HCT116 (cell line): ENCODE measurements around the gene RBBP8NL. TPM values are rescaled to one million over a fixed set of nuclear protein-coding genes. Genes with fewer than 3 reads are reported as not detected.

Experiments used
- ATAC-seq: fragments of 200-7000 bp; cut with Tn5 transposase; 2 replicates; pipeline ENCODE4 v1.9.1; 2020; ENCODE audit warnings: mild to moderate bottlenecking, moderate library complexity
- BruUV-seq: library from RNA; stranded (reverse); fragments of 400-500 nt; replicated peaks from 2 replicates; lab custom pipeline; 2021; lab: Mats Ljungman, UMichigan
- CTCF ChIA-PET: fragments of 300-600 bp; sonication (Branson Sonifier 250); formaldehyde crosslinking; loops from one replicate; lab custom pipeline; 2021; ENCODE audit warnings: antibody characterized with exemption; lab: Charles Lee
- POLR2A ChIA-PET: fragments of 300-600, 350-600 bp; sonication (Branson Sonifier 250); formaldehyde crosslinking; loops from one replicate; lab custom pipeline; 2021; ENCODE audit warnings: antibody characterized with exemption; lab: Charles Lee
- RAD21 ChIA-PET, 2 experiments: fragments of 300-600 bp; sonication (Branson Sonifier 250); formaldehyde crosslinking; loops; one replicate each; lab custom pipeline; 2023; ENCODE audit warnings: low total read pairs in 2 of 2; ENCODE audit not compliant: uncharacterized antibody in 2 of 2, unreplicated experiment in 2 of 2, low non-redundant PET in 1 of 2; lab: Charles Lee
- DNase-seq: peaks from one replicate; pipeline ENCODE4 v3.0.0-alpha.2; 2010; ENCODE audit warnings: low read depth, low spot score
- H2AFZ ChIP-seq: fragments of 200-600 bp; shearing (Covaris generic), sonication (generic); 2 replicates; pipeline ENCODE4 v1.6.1; 2017; ENCODE audit warnings: low read depth, mixed run types, mixed read lengths, antibody characterized with exemption, low read length; ENCODE audit not compliant: poor library complexity, severe bottlenecking
- H3K27ac ChIP-seq: 2 replicates; pipeline ENCODE4 v1.5.1; 2012; ENCODE audit warnings: low read depth, low read length
- H3K27me3 ChIP-seq: fragments of 200-600 bp; sonication (generic); 2 replicates; pipeline ENCODE4 v1.6.1; 2016; ENCODE audit warnings: mixed run types, low read length, mixed read lengths; ENCODE audit not compliant: insufficient read depth
- H3K36me3 ChIP-seq, 2 experiments: fragments of 200-500 bp in 1 of 2; fragments of 200-600 bp in 1 of 2; sonication (Bioruptor generic) in 1 of 2; sonication (generic) in 1 of 2; 2 replicates each; pipeline versions ENCODE4 v1.5.1 to v1.6.1; 2014 to 2016; ENCODE audit warnings: low read length in 2 of 2, inconsistent platforms in 1 of 2, mixed read lengths in 1 of 2, mixed run types in 1 of 2; ENCODE audit not compliant: insufficient read depth in 2 of 2, control insufficient read depth in 1 of 2
- H3K4me1 ChIP-seq, 2 experiments: fragments of 200-600 bp in 1 of 2; sonication (generic) in 1 of 2; 2 replicates each; pipeline versions ENCODE4 v1.5.1 to v1.6.1; 2012 to 2017; ENCODE audit warnings: low read length in 2 of 2, inconsistent platforms in 1 of 2, mild to moderate bottlenecking in 1 of 2, mixed read lengths in 1 of 2, mixed run types in 1 of 2, moderate library complexity in 1 of 2; ENCODE audit not compliant: insufficient read depth in 2 of 2, control insufficient read depth in 1 of 2
- H3K4me2 ChIP-seq: fragments of 200-600 bp; sonication (generic); 2 replicates; pipeline ENCODE4 v1.6.1; 2017; ENCODE audit warnings: mixed run types, low read length, mixed read lengths
- H3K4me3 ChIP-seq, 2 experiments: fragments of 200-600 bp in 1 of 2; sonication (generic) in 1 of 2; replicated peaks in 1 of 2; 2 replicates each; pipeline ENCODE4 v1.5.1; 2011 to 2016; ENCODE audit warnings: low read length in 2 of 2, control low read depth in 1 of 2, low read depth in 1 of 2, mild to moderate bottlenecking in 1 of 2, mixed read lengths in 1 of 2, mixed run types in 1 of 2
- H3K79me2 ChIP-seq: fragments of 200-600 bp; sonication (generic); 2 replicates; pipeline ENCODE4 v1.6.1; 2017; ENCODE audit warnings: mild to moderate bottlenecking, mixed run types, low read length, moderate library complexity, mixed read lengths; ENCODE audit not compliant: insufficient read depth
- H3K9ac ChIP-seq: fragments of 200-600 bp; sonication (generic); 2 replicates; pipeline ENCODE4 v1.6.1; 2016; ENCODE audit warnings: low read length, mixed read lengths
- H3K9me2 ChIP-seq: fragments of 200-600 bp; sonication (generic), shearing (Covaris generic); 2 replicates; pipeline ENCODE4 v1.6.1; 2017; ENCODE audit warnings: mixed run types, mild to moderate bottlenecking, moderate library complexity; ENCODE audit not compliant: insufficient read depth
- H3K9me3 ChIP-seq, 2 experiments: fragments of 200-500 bp in 1 of 2; fragments of 200-600 bp in 1 of 2; sonication (Bioruptor generic) in 1 of 2; sonication (generic) in 1 of 2; 2 replicates each; pipeline ENCODE4 v1.6.1; 2014 to 2017; ENCODE audit warnings: low read length in 2 of 2, mixed read lengths in 2 of 2, inconsistent platforms in 1 of 2, low read depth in 1 of 2, mild to moderate bottlenecking in 1 of 2, mixed run types in 1 of 2, moderate library complexity in 1 of 2; ENCODE audit not compliant: control insufficient read depth in 1 of 2, insufficient read depth in 1 of 2
- H4K20me1 ChIP-seq: fragments of 200-600 bp; sonication (generic), shearing (Covaris generic); 2 replicates; pipeline ENCODE4 v1.6.1; 2017; ENCODE audit warnings: mixed run types, mild to moderate bottlenecking, moderate library complexity; ENCODE audit not compliant: insufficient read depth
- CBX3 ChIP-seq: IDR thresholded peaks from 2 replicates; pipeline ENCODE4 v1.6.1; 2012; ENCODE audit warnings: low read depth
- CEBPB ChIP-seq: IDR thresholded peaks from 2 replicates; pipeline ENCODE4 v1.6.1; 2012; ENCODE audit warnings: low read depth
- EZH2 ChIP-seq: fragments of 200-600 bp; sonication (generic); IDR thresholded peaks from 2 replicates; pipeline ENCODE4 v1.6.1; 2017; ENCODE audit warnings: antibody characterized with exemption, mixed run types
- EZH2phosphoT487 ChIP-seq: fragments of 200-600 bp; IDR thresholded peaks from 2 replicates; pipeline ENCODE4 v1.6.1; 2018; ENCODE audit warnings: antibody characterized with exemption, borderline replicate concordance
- FOSL1 ChIP-seq: IDR thresholded peaks from 2 replicates; pipeline ENCODE4 v1.6.1; 2012; ENCODE audit warnings: low read depth
- JUND ChIP-seq: IDR thresholded peaks from 2 replicates; pipeline ENCODE4 v1.6.1; 2012
- POLR2A ChIP-seq: IDR thresholded peaks from 2 replicates; pipeline ENCODE4 v1.7.0; 2011; ENCODE audit warnings: borderline replicate concordance; ENCODE audit not compliant: insufficient read depth, insufficient read length; ENCODE audit errors: extremely low read depth
- POLR2AphosphoS5 ChIP-seq: IDR thresholded peaks from 2 replicates; pipeline ENCODE4 v1.6.1; 2011; ENCODE audit warnings: mild to moderate bottlenecking, low read depth, low read length, moderate library complexity
- RAD21 ChIP-seq: IDR thresholded peaks from 2 replicates; pipeline ENCODE4 v1.6.1; 2012; ENCODE audit warnings: low read depth, mild to moderate bottlenecking
- SP1 ChIP-seq: IDR thresholded peaks from 2 replicates; pipeline ENCODE4 v1.6.1; 2012; ENCODE audit warnings: low read depth
- SRF ChIP-seq: IDR thresholded peaks from 2 replicates; pipeline ENCODE4 v1.6.1; 2012; ENCODE audit warnings: low read depth
- TCF7L2 ChIP-seq: IDR thresholded peaks from 2 replicates; pipeline ENCODE4 v1.7.0; 2011; ENCODE audit warnings: borderline replicate concordance, inconsistent platforms; ENCODE audit not compliant: insufficient read depth, insufficient read length; ENCODE audit errors: extremely low read depth
- YY1 ChIP-seq: IDR thresholded peaks from 2 replicates; pipeline ENCODE4 v1.6.1; 2011; ENCODE audit warnings: low read length, low read depth, moderate library complexity, mild to moderate bottlenecking; ENCODE audit not compliant: insufficient replicate concordance; ENCODE audit errors: extremely low read depth
- ZFX ChIP-seq: fragments of 450-650 bp; IDR thresholded peaks from 2 replicates; pipeline ENCODE4 v1.6.1; 2017
- ZNF274 ChIP-seq: fragments of 200-500 bp; sonication (Bioruptor generic); IDR thresholded peaks from 2 replicates; pipeline ENCODE4 v1.6.1; 2014; ENCODE audit warnings: mild to moderate bottlenecking, low read depth, low read length, inconsistent platforms
- intact Hi-C: fragments of 100-400 bp; cut with micrococcal nuclease; formaldehyde crosslinking; loops from 2 replicates; pipeline ENCODE4 v1.10.0; 2022
- total RNA-seq: library from RNA; stranded (reverse); gene quantifications from one replicate; pipeline ENCODE4 v1.2.1, GENCODE V29; 2021; ENCODE audit not compliant: unreplicated experiment
- TF ChIP-seq, protein P1 (sequence below): IDR thresholded peaks from 2 replicates; pipeline ENCODE4 v1.6.1; 2012; ENCODE audit warnings: low read depth
- TF ChIP-seq, protein P2 (sequence below): IDR thresholded peaks from 2 replicates; pipeline ENCODE4 v1.6.1; 2012
- TF ChIP-seq, protein P3 (sequence below): IDR thresholded peaks from 2 replicates; pipeline ENCODE4 v1.6.1; 2011; ENCODE audit warnings: mild to moderate bottlenecking, low read length, moderate library complexity; ENCODE audit not compliant: insufficient replicate concordance; ENCODE audit errors: extremely low read depth
- TF ChIP-seq, protein P4 (sequence below), 3 experiments: fragments of 200-600 bp in 1 of 3; sonication (generic) in 1 of 3; IDR thresholded peaks in 2 of 3; conservative IDR thresholded peaks in 1 of 3; 2 replicates each; pipeline ENCODE4 v1.5.1; 2012 to 2017; ENCODE audit warnings: low read depth in 2 of 3, low read length in 2 of 3, antibody characterized with exemption in 1 of 3, borderline replicate concordance in 1 of 3, control low read depth in 1 of 3, mild to moderate bottlenecking in 1 of 3, mixed read lengths in 1 of 3, mixed run types in 1 of 3, moderate library complexity in 1 of 3; ENCODE audit not compliant: insufficient read depth in 1 of 3

RBBP8NL gene
- total RNA-seq, 1 experiment from 2014 or later = 0.59 TPM

DNA sequence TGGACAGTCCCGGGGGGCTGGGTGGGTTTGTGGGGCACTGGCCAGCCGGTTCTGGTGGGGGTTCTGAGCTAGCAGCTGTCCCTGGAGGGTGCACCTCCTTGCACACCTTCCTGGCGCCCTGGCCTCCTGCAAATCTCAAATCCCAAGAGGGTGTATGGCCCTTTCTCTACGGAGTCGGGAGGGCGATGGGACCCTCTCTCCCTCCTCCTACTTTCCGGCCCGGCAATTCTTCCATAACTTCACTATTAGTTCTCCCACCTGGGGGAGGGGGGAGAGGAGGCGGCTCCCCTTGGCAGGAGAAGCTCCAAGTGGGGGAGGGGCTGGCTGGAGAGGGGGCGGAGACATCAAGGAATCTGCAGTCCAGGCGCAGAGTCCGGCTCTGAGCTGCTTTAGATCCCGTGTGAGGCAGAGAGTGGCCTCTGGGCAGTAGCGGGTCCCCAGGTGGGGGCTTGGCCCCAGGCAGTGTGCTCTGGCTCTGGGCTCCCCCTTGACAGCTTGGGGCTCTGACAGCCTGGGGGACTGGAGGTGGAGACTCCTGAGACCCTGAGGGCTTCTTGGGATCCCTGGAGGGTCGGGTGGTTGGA, 58.9 kb downstream of the RBBP8NL start:
- H3K27ac ChIP-seq = peak overlapping the region; percentile 52; the same call in 1 of the 2 replicates
- intact Hi-C loops = loop anchor here (5.0 kb wide), 1 partner anchor 66 kb away; the partner anchor contains the start of gene ADRM1
- CTCF ChIA-PET = interaction anchor here (1.0 to 1.7 kb wide), 4 partner anchors 9 to 68 kb away, joined by 3 to 10 read pairs (median 6); no protein-coding TSS in a partner anchor
- BruUV-seq = no TSS peak
- H3K9ac ChIP-seq = peak overlapping the region; percentile 51
- H3K4me2 ChIP-seq = peak overlapping the region; percentile 100
- no peak overlapping the region for H2AFZ ChIP-seq
- H3K79me2 ChIP-seq = peaks cover 35% of the 10 kb centered on the region
- no peaks in the 10 kb centered on the region for H3K36me3 ChIP-seq
- H3K9me2 ChIP-seq = no peaks in the 10 kb centered on the region
- no peaks in the 10 kb centered on the region for H4K20me1 ChIP-seq
- RAD21 ChIA-PET = interaction anchor here in 1 of 2 experiments (0.6 kb wide), 1 partner anchor 12 kb away, joined by 6 read pairs; no protein-coding TSS in a partner anchor
- peaks cover 60 to 71% of the 10 kb centered on the region in 2 experiments for H3K4me1 ChIP-seq
- POLR2A ChIA-PET = interaction anchor here (0.9 to 1.6 kb wide), 5 partner anchors 9 to 18 kb away, joined by 3 to 9 read pairs (median 5); partner anchors contain the start of gene RPS21
- TF ChIP-seq TCF7L2 = no peak
- no peak for TF ChIP-seq ZNF274
- TF ChIP-seq, protein P1, sequence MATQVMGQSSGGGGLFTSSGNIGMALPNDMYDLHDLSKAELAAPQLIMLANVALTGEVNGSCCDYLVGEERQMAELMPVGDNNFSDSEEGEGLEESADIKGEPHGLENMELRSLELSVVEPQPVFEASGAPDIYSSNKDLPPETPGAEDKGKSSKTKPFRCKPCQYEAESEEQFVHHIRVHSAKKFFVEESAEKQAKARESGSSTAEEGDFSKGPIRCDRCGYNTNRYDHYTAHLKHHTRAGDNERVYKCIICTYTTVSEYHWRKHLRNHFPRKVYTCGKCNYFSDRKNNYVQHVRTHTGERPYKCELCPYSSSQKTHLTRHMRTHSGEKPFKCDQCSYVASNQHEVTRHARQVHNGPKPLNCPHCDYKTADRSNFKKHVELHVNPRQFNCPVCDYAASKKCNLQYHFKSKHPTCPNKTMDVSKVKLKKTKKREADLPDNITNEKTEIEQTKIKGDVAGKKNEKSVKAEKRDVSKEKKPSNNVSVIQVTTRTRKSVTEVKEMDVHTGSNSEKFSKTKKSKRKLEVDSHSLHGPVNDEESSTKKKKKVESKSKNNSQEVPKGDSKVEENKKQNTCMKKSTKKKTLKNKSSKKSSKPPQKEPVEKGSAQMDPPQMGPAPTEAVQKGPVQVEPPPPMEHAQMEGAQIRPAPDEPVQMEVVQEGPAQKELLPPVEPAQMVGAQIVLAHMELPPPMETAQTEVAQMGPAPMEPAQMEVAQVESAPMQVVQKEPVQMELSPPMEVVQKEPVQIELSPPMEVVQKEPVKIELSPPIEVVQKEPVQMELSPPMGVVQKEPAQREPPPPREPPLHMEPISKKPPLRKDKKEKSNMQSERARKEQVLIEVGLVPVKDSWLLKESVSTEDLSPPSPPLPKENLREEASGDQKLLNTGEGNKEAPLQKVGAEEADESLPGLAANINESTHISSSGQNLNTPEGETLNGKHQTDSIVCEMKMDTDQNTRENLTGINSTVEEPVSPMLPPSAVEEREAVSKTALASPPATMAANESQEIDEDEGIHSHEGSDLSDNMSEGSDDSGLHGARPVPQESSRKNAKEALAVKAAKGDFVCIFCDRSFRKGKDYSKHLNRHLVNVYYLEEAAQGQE = no peak
- no peak for TF ChIP-seq RAD21
- TF ChIP-seq CEBPB = no peak
- TF ChIP-seq, protein P2, sequence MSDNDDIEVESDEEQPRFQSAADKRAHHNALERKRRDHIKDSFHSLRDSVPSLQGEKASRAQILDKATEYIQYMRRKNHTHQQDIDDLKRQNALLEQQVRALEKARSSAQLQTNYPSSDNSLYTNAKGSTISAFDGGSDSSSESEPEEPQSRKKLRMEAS = no peak
- TF ChIP-seq JUND = no peak
- no peak for TF ChIP-seq SP1
- TF ChIP-seq YY1 = no peak
- no peak for TF ChIP-seq POLR2A
- TF ChIP-seq CBX3 = no peak
- TF ChIP-seq, protein P3, sequence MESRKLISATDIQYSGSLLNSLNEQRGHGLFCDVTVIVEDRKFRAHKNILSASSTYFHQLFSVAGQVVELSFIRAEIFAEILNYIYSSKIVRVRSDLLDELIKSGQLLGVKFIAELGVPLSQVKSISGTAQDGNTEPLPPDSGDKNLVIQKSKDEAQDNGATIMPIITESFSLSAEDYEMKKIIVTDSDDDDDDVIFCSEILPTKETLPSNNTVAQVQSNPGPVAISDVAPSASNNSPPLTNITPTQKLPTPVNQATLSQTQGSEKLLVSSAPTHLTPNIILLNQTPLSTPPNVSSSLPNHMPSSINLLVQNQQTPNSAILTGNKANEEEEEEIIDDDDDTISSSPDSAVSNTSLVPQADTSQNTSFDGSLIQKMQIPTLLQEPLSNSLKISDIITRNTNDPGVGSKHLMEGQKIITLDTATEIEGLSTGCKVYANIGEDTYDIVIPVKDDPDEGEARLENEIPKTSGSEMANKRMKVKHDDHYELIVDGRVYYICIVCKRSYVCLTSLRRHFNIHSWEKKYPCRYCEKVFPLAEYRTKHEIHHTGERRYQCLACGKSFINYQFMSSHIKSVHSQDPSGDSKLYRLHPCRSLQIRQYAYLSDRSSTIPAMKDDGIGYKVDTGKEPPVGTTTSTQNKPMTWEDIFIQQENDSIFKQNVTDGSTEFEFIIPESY = no peak
- TF ChIP-seq EZH2 = no peak
- no peak for TF ChIP-seq ZFX
- no peak for TF ChIP-seq EZH2phosphoT487
- TF ChIP-seq, protein P4, sequence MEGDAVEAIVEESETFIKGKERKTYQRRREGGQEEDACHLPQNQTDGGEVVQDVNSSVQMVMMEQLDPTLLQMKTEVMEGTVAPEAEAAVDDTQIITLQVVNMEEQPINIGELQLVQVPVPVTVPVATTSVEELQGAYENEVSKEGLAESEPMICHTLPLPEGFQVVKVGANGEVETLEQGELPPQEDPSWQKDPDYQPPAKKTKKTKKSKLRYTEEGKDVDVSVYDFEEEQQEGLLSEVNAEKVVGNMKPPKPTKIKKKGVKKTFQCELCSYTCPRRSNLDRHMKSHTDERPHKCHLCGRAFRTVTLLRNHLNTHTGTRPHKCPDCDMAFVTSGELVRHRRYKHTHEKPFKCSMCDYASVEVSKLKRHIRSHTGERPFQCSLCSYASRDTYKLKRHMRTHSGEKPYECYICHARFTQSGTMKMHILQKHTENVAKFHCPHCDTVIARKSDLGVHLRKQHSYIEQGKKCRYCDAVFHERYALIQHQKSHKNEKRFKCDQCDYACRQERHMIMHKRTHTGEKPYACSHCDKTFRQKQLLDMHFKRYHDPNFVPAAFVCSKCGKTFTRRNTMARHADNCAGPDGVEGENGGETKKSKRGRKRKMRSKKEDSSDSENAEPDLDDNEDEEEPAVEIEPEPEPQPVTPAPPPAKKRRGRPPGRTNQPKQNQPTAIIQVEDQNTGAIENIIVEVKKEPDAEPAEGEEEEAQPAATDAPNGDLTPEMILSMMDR (IDR thresholded peaks at IDR 0.05 in 2 of 3, conservative IDR thresholded peaks at IDR 0.05 in 1 of 3; ENCODE audit: borderline replicate concordance in 1 of 3, insufficient read depth in 1 of 3, low read depth in 2 of 3, low read length in 2 of 3) = no peak
- no peak for TF ChIP-seq POLR2AphosphoS5
- no peak for TF ChIP-seq SRF
- no peak for TF ChIP-seq FOSL1
- ATAC-seq = no peak
- no peaks in the 10 kb centered on the region for H3K9me3 ChIP-seq
- no peak for DNase-seq
- H3K4me3 ChIP-seq = peak overlapping the region; percentile 34 to 83
- H3K27me3 ChIP-seq = no peaks in the 10 kb centered on the region
